NCI-H2081 (cell line): ENCODE data around the gene MEGF11.
"Not testable (repeated sequence)": the region's sequence is repeated elsewhere in the genome, so short reads cannot be mapped to it uniquely, and the experiment has no call there.

Source experiments
- DNase-seq, 2 experiments: peaks; one replicate each; lab custom pipeline; 2025; lab: John Stamatoyannopoulos, UW

Gene MEGF11

GRCh38 chr15:65893060-65893459 is 360.5 kb downstream of the MEGF11 start:
- DNase-seq: no peak

DNA sequence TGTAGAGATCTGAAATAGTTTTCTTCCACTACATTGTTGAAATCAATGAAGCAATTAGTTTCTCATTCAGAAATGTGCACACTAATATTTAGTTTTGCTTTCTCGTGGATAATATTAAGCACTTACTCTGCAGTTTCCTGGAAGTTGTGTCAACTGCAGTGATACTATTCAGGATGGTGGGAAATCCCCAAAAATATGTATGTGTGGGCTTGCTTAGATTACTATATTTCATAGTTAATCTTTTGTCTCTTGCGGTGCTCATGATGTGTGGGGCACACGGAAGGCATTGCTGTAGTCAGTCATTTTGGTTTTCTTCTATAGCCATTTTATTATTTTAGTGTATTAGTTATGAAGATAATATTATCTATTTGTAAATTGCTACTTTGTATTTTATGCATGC is 364.6 kb downstream of the MEGF11 start:
- DNase-seq: no peak

DNA sequence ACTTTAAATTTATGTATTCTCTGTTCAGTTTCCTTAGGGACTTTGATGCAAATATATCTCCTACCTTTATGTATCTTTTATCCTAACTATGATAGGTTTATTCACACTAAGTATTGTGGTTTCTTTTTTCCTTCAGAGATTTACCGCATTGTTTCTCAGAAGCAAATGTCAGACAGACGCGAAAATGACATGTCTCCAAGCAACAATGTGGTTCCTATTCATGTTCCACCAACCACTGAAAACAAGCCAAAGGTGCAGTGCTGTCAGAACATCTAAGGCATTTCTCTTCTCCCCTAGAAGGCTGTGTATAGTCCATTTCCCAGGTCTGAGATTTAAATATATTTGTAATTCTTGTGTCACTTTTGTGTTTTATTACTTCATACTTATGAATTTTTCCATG is 366.0 kb downstream of the MEGF11 start:
- DNase-seq: no peak

- no peak for DNase-seq
These were observed 367.8 kb downstream of the MEGF11 start for GRCh38 chr15:65885668-65886218.

DNA sequence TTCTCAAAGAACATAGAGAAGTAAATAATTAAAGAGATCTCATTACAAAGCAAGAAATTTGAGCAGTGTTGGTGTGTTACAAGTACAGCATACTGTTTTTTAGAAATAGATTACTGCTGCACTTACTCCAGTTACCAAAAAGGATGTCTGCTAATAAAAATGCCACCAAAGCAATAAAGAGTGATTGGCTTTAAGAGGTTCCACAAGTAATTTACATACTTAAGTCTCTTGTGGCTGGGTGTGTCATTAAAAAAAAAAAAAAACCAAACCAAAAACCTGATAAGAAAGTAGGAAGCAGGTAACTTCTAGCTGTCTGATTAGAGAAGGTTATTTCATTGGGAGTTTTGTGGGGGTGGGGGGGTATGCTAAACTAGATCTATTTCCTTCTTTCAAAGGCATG is 369.0 kb downstream of the MEGF11 start:
- DNase-seq: no peak

DNA sequence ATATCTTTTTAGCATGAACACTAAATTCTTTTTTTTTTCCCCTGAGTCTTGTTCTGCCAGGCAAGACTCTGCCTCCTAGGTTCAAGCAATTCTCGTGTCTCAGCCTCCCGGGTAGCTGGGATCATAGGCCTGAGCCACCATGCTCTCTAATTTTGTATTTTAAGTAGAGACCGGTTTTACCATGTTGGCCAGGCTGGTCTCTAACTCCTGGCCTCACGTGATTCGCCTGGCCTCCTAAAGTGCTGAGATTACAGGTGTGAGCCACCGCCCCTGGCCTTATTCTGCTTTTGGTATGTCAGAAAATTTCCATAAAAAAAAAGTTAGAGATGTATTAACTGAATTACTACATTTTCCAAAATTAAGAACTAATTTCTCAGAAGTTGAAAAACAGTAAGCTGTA is 370.0 kb downstream of the MEGF11 start:
- DNase-seq: no peak

GRCh38 chr15:65881766-65882434 is 371.6 kb downstream of the MEGF11 start:
- DNase-seq: no peak

- no peak for DNase-seq
These were observed 375.8 kb downstream of the MEGF11 start for GRCh38 chr15:65877749-65878148.

DNA sequence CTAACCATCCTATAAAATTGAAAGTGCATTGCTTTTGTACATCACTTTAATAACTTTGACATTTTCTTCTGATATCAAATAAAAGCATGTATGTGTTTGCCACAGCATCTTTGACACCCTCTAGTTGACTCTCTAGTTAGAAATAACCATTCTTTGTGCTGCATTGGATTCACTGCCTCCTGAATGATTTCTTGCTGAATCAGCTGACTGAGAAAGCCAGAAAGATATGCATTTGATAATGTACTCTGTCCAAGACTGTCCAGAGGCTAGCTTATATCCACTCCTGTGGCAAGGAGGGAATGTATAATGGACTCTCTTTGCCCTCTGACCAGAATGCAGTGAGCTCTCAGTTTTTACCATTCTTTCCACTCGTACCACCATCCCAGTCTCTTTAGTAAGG is 378.1 kb downstream of the MEGF11 start:
- no peak for DNase-seq

- no peak for DNase-seq
These were observed 380.3 kb downstream of the MEGF11 start for GRCh38 chr15:65873256-65873655.

- not testable (repeated sequence) for DNase-seq
These were observed 381.0 kb downstream of the MEGF11 start for GRCh38 chr15:65872596-65872995.

DNA sequence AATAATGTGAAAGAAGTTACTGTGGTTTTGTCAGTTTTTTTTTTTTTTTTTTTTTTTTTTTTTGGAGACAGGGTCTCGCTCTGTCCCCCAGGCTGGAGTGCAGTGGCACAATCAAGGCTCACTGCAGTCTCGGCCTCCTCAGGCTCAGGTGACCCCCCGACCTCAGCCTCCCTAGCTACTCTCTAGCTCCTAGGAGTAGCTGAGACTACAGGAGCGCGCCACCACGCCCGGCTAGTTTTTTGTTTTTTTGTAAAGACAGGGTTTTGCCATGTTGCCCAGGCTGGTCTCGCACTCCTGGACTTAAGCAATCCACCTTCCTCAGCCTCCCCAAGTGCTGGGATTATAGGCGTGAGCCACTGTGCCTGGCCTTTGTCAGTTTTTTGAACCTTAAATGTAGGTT is 381.7 kb downstream of the MEGF11 start:
- DNase-seq: not testable (repeated sequence)

DNA sequence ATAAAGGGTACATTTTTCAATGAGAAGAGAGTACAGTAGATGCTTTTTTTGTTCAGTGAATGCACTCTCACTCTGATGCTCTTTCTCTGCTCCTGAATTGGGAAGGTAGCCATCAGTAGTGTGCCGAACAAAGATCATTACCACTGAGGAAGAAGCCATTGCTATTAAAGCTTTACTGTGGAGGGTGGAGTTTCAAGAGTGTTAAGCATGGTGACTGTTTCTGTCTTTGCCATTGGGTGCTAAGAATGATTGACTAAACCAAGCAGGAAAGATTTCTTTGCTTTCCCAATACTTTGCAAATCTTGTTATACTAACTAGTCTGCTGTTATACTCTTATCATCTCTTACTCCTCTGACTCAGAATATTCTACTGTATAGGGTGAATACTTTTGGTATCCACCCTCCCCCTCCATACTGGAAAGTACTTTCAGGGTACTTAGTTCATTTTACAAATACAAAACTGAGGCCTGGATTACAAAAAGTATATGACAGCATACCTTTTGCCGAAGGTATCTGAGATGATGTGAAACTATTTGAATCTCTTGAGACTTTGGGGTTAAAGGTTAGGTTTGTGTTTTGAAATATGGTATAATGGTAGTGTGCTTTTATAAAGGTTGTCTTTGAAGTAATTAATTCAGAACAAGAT is 382.5 kb downstream of the MEGF11 start:
- peak in 1 of 2 experiments; percentile 40 for DNase-seq

DNA sequence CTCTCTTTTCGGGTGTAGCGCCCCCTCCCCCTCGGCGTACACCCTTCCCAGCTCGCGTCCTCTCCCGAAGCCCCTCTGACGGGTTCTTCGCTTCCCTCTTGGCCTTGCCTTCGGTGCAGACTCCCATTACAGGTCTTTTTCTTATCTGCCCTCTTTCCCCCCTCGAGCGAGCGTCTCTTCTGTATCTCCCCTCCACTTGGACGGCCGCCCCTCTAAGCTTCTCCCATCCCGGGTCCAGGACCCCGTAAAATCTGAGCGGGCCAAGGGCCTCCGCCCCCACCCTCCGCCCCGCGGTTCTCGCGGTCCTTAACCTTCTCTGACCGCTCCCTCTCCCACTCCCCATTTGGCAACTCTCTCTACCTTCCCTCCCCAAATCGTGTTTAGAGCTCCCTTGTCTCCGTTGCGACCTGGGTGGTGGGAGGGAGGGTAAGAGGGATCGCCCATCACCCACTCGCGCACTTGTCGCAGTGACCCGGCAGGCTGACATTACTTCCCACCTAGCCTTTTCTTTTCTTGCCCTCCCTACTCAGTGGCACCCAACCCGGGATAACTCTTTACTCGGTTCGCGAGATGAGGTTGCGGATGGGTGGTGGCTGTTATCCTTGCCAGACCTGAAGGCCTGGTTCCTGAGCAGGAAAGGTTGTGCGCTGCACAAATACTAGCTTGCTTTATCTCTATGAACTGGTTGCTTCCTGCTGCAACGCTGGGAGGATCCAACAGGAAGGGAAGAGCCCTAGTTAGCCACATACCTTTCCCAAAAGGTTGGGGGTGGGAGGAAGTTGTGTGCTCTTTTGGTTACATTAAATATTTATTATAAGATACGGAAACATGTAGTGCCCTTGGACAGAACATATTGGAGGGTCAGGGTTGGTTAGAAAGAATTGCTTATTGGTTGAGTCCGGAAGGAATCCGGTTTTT is 383.3 kb downstream of the MEGF11 start:
- DNase-seq: peak; percentile 27 to 68

DNA sequence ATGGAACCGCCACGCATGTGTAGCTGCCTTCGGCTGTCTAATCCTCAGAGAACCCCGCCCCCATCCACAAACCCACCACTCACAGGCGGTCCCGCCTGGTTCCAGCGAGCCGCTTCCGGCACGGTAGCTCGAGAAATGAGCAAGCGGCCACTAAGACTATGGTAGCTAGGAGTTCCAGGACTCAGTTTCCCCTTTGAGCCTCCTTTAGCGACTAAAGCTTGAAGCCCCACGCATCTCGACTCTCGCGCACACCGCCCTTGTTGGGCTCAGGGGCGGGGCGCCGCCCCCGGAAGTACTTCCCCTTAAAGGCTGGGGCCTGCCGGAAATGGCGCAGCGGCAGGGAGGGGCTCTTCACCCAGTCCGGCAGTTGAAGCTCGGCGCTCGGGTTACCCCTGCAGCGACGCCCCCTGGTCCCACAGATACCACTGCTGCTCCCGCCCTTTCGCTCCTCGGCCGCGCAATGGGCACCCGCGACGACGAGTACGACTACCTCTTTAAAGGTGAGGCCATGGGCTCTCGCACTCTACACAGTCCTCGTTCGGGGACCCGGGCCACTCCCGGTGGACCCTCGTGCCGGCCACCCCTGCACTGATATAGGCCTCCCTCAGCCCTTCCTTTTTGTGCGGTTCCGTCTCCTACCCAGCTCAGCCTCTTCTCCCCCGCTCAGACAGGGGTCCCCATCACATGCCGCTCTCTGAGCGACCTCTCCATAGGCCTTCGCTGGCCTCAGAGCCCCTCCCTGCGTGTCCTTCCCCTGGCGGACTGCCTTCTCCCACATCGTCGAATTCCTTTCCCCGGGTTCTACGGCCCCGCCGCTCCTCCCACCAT is 384.2 kb downstream of the MEGF11 start, which contains the start of gene RAB11A:
Gene RAB11A, plus strand, starts transcription at position 366 of the 828 bp plus-strand sequence. Its CDS starts 95 bp downstream, at position 461.
- peak; percentile 96 for DNase-seq

DNA sequence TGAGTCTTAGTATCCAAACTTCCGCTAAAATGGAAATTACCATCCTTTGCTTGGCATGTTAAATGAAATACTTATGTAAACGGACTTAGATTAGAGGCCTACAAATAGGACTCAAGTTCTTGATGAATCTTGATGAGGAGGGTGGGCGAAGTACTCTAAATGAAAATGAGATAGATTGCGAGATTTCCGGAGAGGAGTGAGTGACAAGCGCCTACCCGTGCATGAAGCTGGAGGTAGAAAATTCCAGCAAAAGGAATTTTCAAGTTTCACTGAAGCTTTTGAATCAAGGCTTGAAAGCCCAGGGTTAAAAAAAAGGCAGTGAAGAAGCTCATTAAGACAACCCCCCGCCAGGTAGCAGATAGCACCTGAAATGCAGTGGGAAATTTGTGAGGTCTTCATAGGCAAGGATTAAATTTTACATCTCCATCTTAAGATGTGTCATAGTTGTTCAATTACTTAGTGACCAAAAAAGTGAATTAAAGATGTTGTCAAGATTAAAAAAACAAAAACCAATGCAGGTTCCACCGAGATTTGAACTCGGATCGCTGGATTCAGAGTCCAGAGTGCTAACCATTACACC is 384.9 kb downstream of the MEGF11 start:
- no peak for DNase-seq

GRCh38 chr15:65867933-65868332 is 385.6 kb downstream of the MEGF11 start:
- not testable (repeated sequence) for DNase-seq

GRCh38 chr15:65867244-65867643 is 386.3 kb downstream of the MEGF11 start:
- DNase-seq: no peak

DNA sequence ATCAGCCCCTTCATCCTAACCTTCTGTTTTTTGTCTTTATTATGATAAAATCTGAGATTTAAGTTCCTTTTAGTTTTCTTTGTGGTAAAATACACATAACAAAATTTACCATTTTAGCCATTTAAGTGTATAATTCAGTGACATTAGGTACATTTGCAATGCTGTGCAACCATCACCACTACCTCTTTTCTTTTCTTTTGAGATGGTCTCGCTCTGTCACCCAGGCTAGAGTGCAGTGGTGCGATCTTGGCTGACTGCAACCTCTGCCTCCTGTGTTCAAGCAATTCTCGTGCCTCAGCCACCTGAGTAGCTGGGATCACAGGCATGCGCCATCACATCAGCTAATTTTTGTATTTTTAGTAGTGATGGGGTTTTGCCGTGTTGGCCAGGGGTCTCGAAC is 390.4 kb downstream of the MEGF11 start:
- DNase-seq: no peak

- DNase-seq: peak in 1 of 2 experiments; percentile 46
These were observed 390.9 kb downstream of the MEGF11 start for GRCh38 chr15:65862682-65863081.
